ENCODE data around the gene C2CD4C. TPM values are rescaled to one million over a fixed set of nuclear protein-coding genes. Genes with fewer than 3 reads are reported as not detected.

C2CD4C gene
- total and polyA plus RNA-seq, 2 experiments from 2014 or later, result 2.1 to 12.5 TPM

GRCh38 chr19:439167-439900 lies 30.4 kb upstream of the C2CD4C start (continued):
- TF ChIP-seq ZNF462 (CRISPR knock-in tag; IDR thresholded peaks at IDR 0.05) (no peak), ZNF331 (CRISPR knock-in tag; IDR thresholded peaks at IDR 0.05; ENCODE audit: low read depth) (no peak), NANOG (IDR thresholded peaks at IDR 0.05; ENCODE audit: borderline replicate concordance) (no peak), CREB1 (CRISPR knock-in tag; IDR thresholded peaks at IDR 0.05; ENCODE audit: low read depth) (no peak)

GRCh38 chr19:438416-438958 lies 29.5 kb upstream of the C2CD4C start:
- Mint-ChIP-seq H3K9me3 (peaks cover 10% of the 10 kb centered on the region), H3K36me3 (ENCODE audit: low read depth) (no peaks in the 10 kb centered on the region), H3K4me3 (no peak overlapping the region), H3K4me1 (peaks cover 9% of the 10 kb centered on the region), H3K27me3 (ENCODE audit: insufficient read depth, low read depth, poor library complexity) (peaks cover 13% of the 10 kb centered on the region), H3K27ac (no peak overlapping the region)
- Histone ChIP-seq H3K9me2 (ENCODE audit: insufficient read depth) (no peaks in the 10 kb centered on the region), H2AFZ (no peak overlapping the region), H3F3A (replicated peaks; ENCODE audit: low read depth) (0 out of 2 replicates have a peak, but pooled peaks cover 2% of the 10 kb centered on the region), H3K4me1 (ENCODE audit: insufficient read depth) (no peaks in the 10 kb centered on the region; the same call in 1 of the 2 replicates), H3K79me2 (replicated peaks; ENCODE audit: insufficient read depth) (no peaks in the 10 kb centered on the region), H3K4me3 (peak overlapping the region; percentile 26; the same call in 1 of the 2 replicates), H3K27ac (ENCODE audit: low read depth) (no peak overlapping the region), H3K36me3 (ENCODE audit: insufficient read depth) (no peaks in the 10 kb centered on the region), H4K20me1 (replicated peaks; ENCODE audit: insufficient read depth) (no peaks in the 10 kb centered on the region), H3K27me3 (ENCODE audit: insufficient read depth) (no peaks in the 10 kb centered on the region), H3K4me2 (0 out of 2 replicates have a peak overlapping the region, but pooled peaks have one; percentile 20)
- ATAC-seq (peak; percentile 35), DNase-seq (ENCODE audit: low spot score) (no peak)
- TF ChIP-seq CTCF (conservative IDR thresholded peaks at IDR 0.05; ENCODE audit: low read depth in 2 of 2) (peak in 1 of 2 experiments; percentile 42; a peak in 3 of 4 replicates), JUNB (IDR thresholded peaks at IDR 0.05; ENCODE audit: unreplicated experiment) (no peak), ZNF462 (CRISPR knock-in tag; IDR thresholded peaks at IDR 0.05) (no peak)
